Esophagus muscularis mucosa (tissue), 3 donors: ENCODE results near the gene ABCB8.
"Not testable (repeated sequence)": the region's sequence is repeated elsewhere in the genome, so short reads cannot be mapped to it uniquely, and the experiment has no call there.

ENCODE experiments used
- CTCF ChIP-seq, 3 experiments: fragments of 200-600 bp in 2 of 3; fragments of 450-650 bp in 1 of 3; sonication (generic) in 2 of 3; IDR thresholded peaks; one replicate each; pipeline ENCODE4 v1.5.1; 2017 to 2019; ENCODE audit warnings: antibody characterized with exemption in 3 of 3, mild to moderate bottlenecking in 2 of 3, moderate library complexity in 1 of 3
- POLR2A ChIP-seq: fragments of 450-650 bp; IDR thresholded peaks from one replicate; pipeline ENCODE4 v1.6.1; 2017; ENCODE audit warnings: antibody characterized with exemption, moderate library complexity, mild to moderate bottlenecking, low read depth
- POLR2AphosphoS5 ChIP-seq, 2 donors: sonication (generic); formaldehyde crosslinking; IDR thresholded peaks; one replicate each; pipeline ENCODE4 v1.6.1; 2017; ENCODE audit warnings: antibody characterized with exemption in 2 of 2

GRCh38 chr7:151027728-151028130 lies 521 bp upstream of the ABCB8 start:
- not testable (repeated sequence) for TF ChIP-seq CTCF (IDR thresholded peaks at IDR 0.05); POLR2A; POLR2AphosphoS5 (IDR thresholded peaks at IDR 0.05)
